NCI-H1694 (cell line): Measurements from ENCODE around the gene ATP2B1.

ENCODE experiments used
- DNase-seq: peaks from one replicate; lab custom pipeline; 2025; lab: John Stamatoyannopoulos, UW

The ATP2B1 gene

DNA sequence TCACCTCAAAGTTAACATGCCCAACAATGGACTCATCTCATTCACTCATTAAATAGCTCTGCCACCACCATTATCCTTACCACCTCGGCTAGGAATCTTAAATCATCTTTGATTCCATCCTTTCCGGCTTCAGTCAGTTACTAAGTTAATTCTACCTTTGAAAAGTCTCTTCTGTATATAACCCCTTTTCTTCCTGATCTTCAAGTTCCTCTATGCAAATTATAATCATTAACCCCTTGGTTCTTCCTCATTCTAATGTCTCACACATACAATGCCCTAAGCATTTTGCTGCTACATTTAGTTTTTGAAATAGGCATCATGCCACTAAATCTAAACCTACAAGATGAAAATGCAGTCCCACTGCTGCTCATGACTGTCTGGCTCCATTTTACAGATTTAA lies 51.6 kb downstream of the ATP2B1 start:
- DNase-seq, result no peak

GRCh38 chr12:89655841-89656240 lies 52.8 kb downstream of the ATP2B1 start:
- DNase-seq, result no peak

GRCh38 chr12:89651192-89651591 lies 57.4 kb downstream of the ATP2B1 start:
- no peak for DNase-seq

- no peak for DNase-seq
These were observed 58.4 kb downstream of the ATP2B1 start for GRCh38 chr12:89650239-89650638.

DNA sequence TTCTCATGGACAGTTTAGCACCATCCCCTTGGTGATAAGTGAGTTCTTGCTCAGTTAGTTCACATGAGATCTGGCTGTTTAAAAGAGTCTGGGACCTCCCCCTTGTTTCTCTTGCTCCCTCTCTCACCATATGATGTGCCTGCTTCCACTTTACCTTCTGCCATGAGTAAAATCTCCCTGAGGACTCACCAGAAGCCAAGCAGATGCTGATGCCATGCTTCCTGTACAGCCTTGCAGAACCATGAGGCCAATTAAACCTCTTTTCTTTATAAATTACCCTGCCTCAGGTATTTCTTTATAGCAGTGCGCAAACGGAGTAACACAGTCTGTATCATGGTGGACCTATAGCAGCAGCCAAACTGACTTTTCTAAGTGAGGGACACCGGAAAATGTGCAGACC lies 58.8 kb downstream of the ATP2B1 start:
- DNase-seq, result no peak

DNA sequence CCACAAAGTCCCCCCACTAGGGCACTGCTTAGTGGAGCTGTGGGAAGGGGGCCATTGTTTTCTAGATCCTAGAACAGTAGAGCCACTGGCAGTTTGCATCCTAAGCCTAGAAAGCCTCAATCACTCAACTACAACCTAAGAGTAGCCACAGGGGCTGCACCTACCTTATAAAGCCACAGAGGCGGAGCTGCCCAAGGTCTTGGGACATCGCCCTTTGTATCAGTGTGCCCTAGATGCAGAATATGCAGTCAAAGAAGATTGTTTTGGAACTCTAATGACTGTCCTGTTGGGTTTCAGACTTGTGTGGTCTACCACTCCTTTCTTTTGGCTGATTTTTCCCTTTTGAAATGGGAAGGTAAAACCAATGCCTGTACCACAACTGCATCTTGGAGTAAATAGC lies 59.5 kb downstream of the ATP2B1 start:
- DNase-seq, result no peak

DNA sequence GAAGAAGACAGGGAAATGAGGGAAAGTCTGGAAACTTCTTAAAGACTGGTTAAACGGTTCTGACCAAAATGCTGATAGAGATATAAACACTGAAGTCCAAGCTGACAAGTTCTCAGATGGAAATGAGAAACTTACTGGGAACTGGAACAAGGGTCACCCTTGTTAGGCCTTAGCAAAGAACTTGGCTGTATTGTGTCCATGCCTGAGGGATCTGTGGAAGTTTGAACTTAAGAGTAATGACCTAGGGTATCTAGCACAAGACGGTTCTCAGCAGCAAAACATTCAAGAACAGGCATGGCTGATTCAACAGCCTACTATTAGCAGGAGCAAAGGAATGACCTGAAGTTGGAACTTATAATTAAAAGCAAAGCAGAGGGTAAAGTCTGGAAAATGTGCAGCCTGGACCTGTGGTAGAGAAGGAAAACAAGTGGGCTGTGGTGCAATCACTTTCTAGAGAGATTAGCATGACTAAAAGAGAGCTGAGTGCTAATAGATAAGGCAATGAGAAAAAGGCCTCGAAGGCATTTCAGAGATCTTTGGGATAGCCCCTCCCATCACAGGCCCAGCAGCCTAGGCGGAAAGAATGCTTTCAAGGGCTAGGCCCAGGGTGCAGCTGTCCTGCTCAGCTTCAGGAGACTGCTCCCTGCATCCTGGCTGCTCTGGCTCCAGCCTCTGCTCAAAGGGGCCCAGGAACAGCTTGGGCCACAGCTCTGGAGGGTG lies 60.3 kb downstream of the ATP2B1 start:
- DNase-seq, result no peak

DNA sequence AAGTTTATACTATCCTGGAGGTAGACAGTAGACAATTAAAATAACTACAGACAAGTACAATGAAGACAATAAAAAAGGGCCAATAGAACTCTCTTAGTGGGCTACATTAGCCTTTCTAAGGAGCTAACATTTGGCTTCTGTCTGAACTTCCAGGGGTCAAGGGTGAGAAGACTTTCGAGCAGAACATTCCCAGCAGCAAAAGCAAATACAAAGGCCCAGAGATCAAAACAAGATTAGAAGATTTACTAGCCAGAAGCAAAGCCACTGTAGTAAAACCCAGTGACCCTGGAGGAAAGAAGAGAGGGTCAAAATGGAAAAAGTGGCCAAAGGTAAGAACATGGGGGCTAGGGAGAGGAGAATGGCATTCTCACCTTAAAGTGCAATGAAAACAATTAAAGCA lies 63.2 kb downstream of the ATP2B1 start:
- DNase-seq, result no peak

- no peak for DNase-seq
These were observed 65.7 kb downstream of the ATP2B1 start for GRCh38 chr12:89642959-89643358.

GRCh38 chr12:89636776-89637160 lies 71.9 kb downstream of the ATP2B1 start:
- no peak for DNase-seq

DNA sequence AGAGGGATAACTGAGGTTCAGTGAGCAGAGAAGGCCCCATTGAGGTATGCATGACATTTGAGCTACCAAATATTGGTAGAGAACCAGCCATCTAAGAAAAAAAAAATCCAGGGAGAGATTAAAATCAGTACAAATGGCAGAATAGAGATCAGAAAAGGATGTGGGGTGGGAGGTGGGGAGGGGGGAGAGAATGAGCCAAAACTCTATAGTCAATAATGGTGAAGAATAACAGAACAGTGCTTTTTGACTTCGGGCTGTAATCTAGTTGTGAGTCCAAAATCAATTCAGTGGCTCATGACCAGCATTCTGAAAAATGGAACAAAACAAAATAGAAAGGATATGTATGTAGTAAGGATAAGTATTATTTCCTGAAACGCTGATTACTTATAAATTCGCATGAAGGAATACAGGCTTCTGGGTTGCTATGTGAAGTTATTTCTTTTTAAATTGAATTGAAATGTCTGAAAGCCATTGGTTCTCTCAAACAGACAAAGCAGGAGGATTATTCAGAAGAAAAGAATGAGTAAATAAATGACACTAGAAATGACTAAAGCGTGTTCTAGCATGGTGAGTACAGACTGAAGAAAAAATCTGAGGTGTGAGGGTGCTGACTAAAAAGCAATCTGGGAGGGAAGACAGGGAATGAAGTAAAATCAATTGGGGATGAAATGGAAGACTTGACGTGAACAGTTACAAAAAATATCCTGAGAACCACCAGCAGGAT lies 72.4 kb downstream of the ATP2B1 start:
- DNase-seq, result no peak

DNA sequence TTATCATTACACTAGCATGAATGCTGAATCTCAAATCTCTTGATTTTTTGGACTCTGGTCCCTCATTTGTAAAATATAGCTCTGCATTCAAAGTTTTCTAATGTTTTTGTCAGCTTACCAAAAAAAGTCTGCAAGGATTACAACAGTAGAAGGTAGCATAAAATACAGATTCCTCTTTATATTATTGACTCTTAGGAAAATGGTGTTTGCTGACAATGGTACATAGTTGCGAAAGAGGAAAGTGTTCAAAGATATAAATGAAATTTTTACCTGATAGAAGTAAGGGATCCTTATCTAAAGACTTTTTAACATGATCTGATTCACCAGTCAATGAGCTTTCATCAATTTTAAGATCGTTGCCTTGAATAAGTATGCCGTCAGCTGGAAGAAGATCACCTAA lies 74.1 kb downstream of the ATP2B1 start:
- no peak for DNase-seq

GRCh38 chr12:89632778-89633177 lies 75.9 kb downstream of the ATP2B1 start:
- no peak for DNase-seq

DNA sequence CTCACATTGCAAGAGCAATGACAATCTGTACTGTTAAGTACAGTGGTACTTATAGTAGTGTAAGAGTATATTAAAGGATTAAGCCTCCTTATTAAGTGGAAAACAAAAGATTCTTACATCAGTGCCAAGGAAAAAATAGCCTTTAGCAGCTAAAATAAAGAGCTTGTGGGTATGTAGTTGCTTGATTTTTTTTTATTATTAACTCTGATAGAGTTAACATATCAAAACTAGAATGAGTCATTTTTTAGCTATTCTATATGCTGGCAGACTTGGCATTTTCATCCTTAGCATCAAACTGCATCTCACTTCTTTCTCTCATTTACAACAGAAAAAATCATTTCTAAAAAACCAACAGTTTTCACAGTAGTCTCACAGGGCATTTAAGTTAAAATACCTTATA lies 86.5 kb downstream of the ATP2B1 start:
- DNase-seq, result no peak

GRCh38 chr12:89621521-89621920 lies 87.1 kb downstream of the ATP2B1 start:
- no peak for DNase-seq

DNA sequence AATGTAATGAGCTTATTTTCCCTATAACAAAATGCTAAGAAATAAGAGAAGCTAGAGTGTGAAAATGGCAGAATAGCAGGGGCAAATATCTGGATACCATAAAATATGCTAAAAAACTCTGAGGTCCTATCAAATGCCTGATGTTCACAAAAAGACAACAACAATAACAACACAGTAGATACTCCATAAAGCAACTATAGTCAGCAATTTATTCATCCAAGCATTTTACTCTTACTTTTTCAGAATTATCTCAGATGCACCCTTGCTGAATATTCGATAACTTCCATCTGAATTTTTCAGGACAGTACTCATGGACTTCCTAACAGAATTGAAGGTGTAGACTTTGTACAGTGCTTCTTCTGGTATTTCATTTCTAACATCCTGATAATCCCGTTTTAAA lies 88.9 kb downstream of the ATP2B1 start:
- DNase-seq, result no peak

DNA sequence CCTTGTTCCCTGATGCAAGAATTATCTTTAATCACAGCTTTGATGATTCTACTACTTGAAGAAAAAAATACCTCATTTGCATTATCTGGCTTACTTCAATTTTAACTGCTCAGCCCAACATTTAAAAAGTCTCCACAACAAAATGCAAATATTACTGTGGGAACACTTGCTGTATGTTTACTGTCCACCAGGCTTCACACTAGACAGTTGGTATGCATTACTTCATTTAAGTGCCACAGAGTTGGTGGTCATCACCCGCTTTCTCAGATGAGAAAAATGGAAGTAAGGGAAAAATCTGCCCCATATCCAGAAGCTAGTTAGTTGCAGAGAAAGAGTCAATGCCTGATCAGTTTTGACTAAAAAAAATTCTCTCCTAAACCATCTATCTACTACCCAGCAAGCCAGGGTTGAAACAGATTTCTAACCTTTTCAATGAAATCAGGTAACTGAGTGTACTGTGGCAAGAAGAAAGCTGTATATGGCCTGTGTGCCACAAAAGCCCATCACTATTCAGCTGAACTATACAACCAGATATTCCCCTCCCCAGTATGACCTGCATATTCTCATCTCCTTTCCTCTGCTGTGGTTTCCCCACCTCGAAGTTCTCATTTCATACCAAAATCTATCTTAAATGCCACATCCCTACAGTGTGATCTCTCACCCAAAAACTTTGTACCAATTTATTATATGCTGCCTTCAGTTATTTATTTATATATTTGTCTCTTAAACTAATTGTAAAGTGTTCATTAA lies 90.3 kb downstream of the ATP2B1 start:
- DNase-seq, result no peak

DNA sequence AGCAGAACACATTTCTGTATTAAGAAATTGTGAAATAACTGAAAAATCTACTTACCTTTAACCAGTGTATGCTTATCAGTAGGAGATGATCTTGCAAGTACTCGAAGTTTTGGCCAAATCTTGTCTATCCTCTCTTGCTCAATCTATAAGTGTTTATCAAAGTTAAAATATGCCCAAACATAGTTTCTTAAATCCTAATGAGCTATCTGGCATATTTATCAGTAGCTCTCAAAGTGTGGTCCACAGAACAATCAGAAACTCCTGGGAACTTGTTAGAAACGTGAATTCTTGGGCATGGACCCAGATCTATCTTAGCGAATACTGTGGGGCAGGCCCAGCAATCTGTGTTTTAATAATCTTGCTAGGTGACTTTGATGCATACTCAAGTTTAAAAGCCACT lies 98.3 kb downstream of the ATP2B1 start:
- DNase-seq, result no peak

GRCh38 chr12:89603678-89604077 lies 105.0 kb downstream of the ATP2B1 start:
- DNase-seq, result no peak

- DNase-seq, result no peak
These were observed 110.9 kb downstream of the ATP2B1 start for GRCh38 chr12:89597770-89598169.

DNA sequence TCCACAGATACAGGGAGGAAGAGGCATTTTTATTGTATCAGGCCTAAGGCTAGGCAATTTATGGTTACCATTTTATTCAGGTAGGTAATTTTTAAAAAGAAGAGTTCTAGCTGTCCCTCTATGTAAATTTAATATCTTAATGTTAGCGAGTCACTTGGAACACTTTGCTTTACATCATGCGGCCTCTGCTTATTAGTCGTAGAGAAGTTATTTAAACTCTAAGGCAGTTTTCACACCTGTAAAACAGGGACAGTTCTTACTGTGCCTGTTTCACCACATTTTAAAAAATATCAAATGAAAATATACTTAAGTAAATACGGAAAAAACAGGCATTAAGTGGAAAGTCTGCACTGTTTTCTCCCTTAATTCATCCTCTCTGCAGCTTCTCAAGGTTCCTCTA lies 111.4 kb downstream of the ATP2B1 start:
- DNase-seq, result no peak

DNA sequence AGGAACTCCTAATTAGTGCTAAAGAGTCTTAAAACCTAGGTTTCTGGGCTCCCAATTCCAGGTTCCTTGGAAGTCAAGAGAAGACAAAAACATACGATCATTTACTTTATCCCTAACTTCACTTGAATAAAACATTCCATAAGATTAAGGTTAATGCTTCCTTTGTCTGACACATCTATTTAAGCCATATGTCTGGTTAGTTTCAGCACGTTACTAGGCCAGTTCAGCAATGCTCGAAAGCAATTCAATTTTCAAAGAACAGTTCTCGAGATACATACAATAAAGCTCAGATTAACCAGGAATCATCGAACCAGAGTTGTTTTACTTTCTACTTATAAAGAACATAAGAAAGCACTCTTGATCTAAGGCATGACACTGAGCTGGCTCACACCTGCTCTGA lies 114.8 kb downstream of the ATP2B1 start:
- no peak for DNase-seq

- no peak for DNase-seq
These were observed 115.4 kb downstream of the ATP2B1 start for GRCh38 chr12:89593233-89593632.
